HCT116 (cell line): ENCODE results near the gene BDH1. TPM values are rescaled to one million over a fixed set of nuclear protein-coding genes. Genes with fewer than 3 reads are reported as not detected.
A peak's percentile ranks its signal among the peaks of the same experiment; 100 is the strongest.

Experiments
- ATAC-seq: fragments of 200-7000 bp; cut with Tn5 transposase; 2 replicates; pipeline ENCODE4 v1.9.1; 2020; ENCODE audit warnings: mild to moderate bottlenecking, moderate library complexity
- BruUV-seq: library from RNA; stranded (reverse); fragments of 400-500 nt; replicated peaks from 2 replicates; lab custom pipeline; 2021; lab: Mats Ljungman, UMichigan
- CTCF ChIA-PET: fragments of 300-600 bp; sonication (Branson Sonifier 250); formaldehyde crosslinking; loops from one replicate; lab custom pipeline; 2021; ENCODE audit warnings: antibody characterized with exemption; lab: Charles Lee
- POLR2A ChIA-PET: fragments of 300-600, 350-600 bp; sonication (Branson Sonifier 250); formaldehyde crosslinking; loops from one replicate; lab custom pipeline; 2021; ENCODE audit warnings: antibody characterized with exemption; lab: Charles Lee
- RAD21 ChIA-PET, 2 experiments: fragments of 300-600 bp; sonication (Branson Sonifier 250); formaldehyde crosslinking; loops; one replicate each; lab custom pipeline; 2023; ENCODE audit warnings: low total read pairs in 2 of 2; ENCODE audit not compliant: uncharacterized antibody in 2 of 2, unreplicated experiment in 2 of 2, low non-redundant PET in 1 of 2; lab: Charles Lee
- DNase-seq: peaks from one replicate; pipeline ENCODE4 v3.0.0-alpha.2; 2010; ENCODE audit warnings: low read depth, low spot score
- H2AFZ ChIP-seq: fragments of 200-600 bp; shearing (Covaris generic), sonication (generic); 2 replicates; pipeline ENCODE4 v1.6.1; 2017; ENCODE audit warnings: low read depth, mixed run types, mixed read lengths, antibody characterized with exemption, low read length; ENCODE audit not compliant: poor library complexity, severe bottlenecking
- H3K27ac ChIP-seq: 2 replicates; pipeline ENCODE4 v1.5.1; 2012; ENCODE audit warnings: low read depth, low read length
- H3K27me3 ChIP-seq: fragments of 200-600 bp; sonication (generic); 2 replicates; pipeline ENCODE4 v1.6.1; 2016; ENCODE audit warnings: mixed run types, low read length, mixed read lengths; ENCODE audit not compliant: insufficient read depth
- H3K36me3 ChIP-seq, 2 experiments: fragments of 200-500 bp in 1 of 2; fragments of 200-600 bp in 1 of 2; sonication (Bioruptor generic) in 1 of 2; sonication (generic) in 1 of 2; 2 replicates each; pipeline versions ENCODE4 v1.5.1 to v1.6.1; 2014 to 2016; ENCODE audit warnings: low read length in 2 of 2, inconsistent platforms in 1 of 2, mixed read lengths in 1 of 2, mixed run types in 1 of 2; ENCODE audit not compliant: insufficient read depth in 2 of 2, control insufficient read depth in 1 of 2
- H3K4me1 ChIP-seq, 2 experiments: fragments of 200-600 bp in 1 of 2; sonication (generic) in 1 of 2; 2 replicates each; pipeline versions ENCODE4 v1.5.1 to v1.6.1; 2012 to 2017; ENCODE audit warnings: low read length in 2 of 2, inconsistent platforms in 1 of 2, mild to moderate bottlenecking in 1 of 2, mixed read lengths in 1 of 2, mixed run types in 1 of 2, moderate library complexity in 1 of 2; ENCODE audit not compliant: insufficient read depth in 2 of 2, control insufficient read depth in 1 of 2
- H3K4me2 ChIP-seq: fragments of 200-600 bp; sonication (generic); 2 replicates; pipeline ENCODE4 v1.6.1; 2017; ENCODE audit warnings: mixed run types, low read length, mixed read lengths
- H3K4me3 ChIP-seq, 2 experiments: fragments of 200-600 bp in 1 of 2; sonication (generic) in 1 of 2; replicated peaks in 1 of 2; 2 replicates each; pipeline ENCODE4 v1.5.1; 2011 to 2016; ENCODE audit warnings: low read length in 2 of 2, control low read depth in 1 of 2, low read depth in 1 of 2, mild to moderate bottlenecking in 1 of 2, mixed read lengths in 1 of 2, mixed run types in 1 of 2
- H3K79me2 ChIP-seq: fragments of 200-600 bp; sonication (generic); 2 replicates; pipeline ENCODE4 v1.6.1; 2017; ENCODE audit warnings: mild to moderate bottlenecking, mixed run types, low read length, moderate library complexity, mixed read lengths; ENCODE audit not compliant: insufficient read depth
- H3K9ac ChIP-seq: fragments of 200-600 bp; sonication (generic); 2 replicates; pipeline ENCODE4 v1.6.1; 2016; ENCODE audit warnings: low read length, mixed read lengths
- H3K9me2 ChIP-seq: fragments of 200-600 bp; sonication (generic), shearing (Covaris generic); 2 replicates; pipeline ENCODE4 v1.6.1; 2017; ENCODE audit warnings: mixed run types, mild to moderate bottlenecking, moderate library complexity; ENCODE audit not compliant: insufficient read depth
- H3K9me3 ChIP-seq, 2 experiments: fragments of 200-500 bp in 1 of 2; fragments of 200-600 bp in 1 of 2; sonication (Bioruptor generic) in 1 of 2; sonication (generic) in 1 of 2; 2 replicates each; pipeline ENCODE4 v1.6.1; 2014 to 2017; ENCODE audit warnings: low read length in 2 of 2, mixed read lengths in 2 of 2, inconsistent platforms in 1 of 2, low read depth in 1 of 2, mild to moderate bottlenecking in 1 of 2, mixed run types in 1 of 2, moderate library complexity in 1 of 2; ENCODE audit not compliant: control insufficient read depth in 1 of 2, insufficient read depth in 1 of 2
- H4K20me1 ChIP-seq: fragments of 200-600 bp; sonication (generic), shearing (Covaris generic); 2 replicates; pipeline ENCODE4 v1.6.1; 2017; ENCODE audit warnings: mixed run types, mild to moderate bottlenecking, moderate library complexity; ENCODE audit not compliant: insufficient read depth
- FOSL1 ChIP-seq: IDR thresholded peaks from 2 replicates; pipeline ENCODE4 v1.6.1; 2012; ENCODE audit warnings: low read depth
- JUND ChIP-seq: IDR thresholded peaks from 2 replicates; pipeline ENCODE4 v1.6.1; 2012
- MAX ChIP-seq: IDR thresholded peaks from 2 replicates; pipeline ENCODE4 v1.6.1; 2012
- POLR2AphosphoS5 ChIP-seq: IDR thresholded peaks from 2 replicates; pipeline ENCODE4 v1.6.1; 2011; ENCODE audit warnings: mild to moderate bottlenecking, low read depth, low read length, moderate library complexity
- RAD21 ChIP-seq: IDR thresholded peaks from 2 replicates; pipeline ENCODE4 v1.6.1; 2012; ENCODE audit warnings: low read depth, mild to moderate bottlenecking
- SP1 ChIP-seq: IDR thresholded peaks from 2 replicates; pipeline ENCODE4 v1.6.1; 2012; ENCODE audit warnings: low read depth
- YY1 ChIP-seq: IDR thresholded peaks from 2 replicates; pipeline ENCODE4 v1.6.1; 2011; ENCODE audit warnings: low read length, low read depth, moderate library complexity, mild to moderate bottlenecking; ENCODE audit not compliant: insufficient replicate concordance; ENCODE audit errors: extremely low read depth
- ZBTB33 ChIP-seq: IDR thresholded peaks from 2 replicates; pipeline ENCODE4 v1.6.1; 2011; ENCODE audit warnings: mild to moderate bottlenecking, low read length, moderate library complexity; ENCODE audit not compliant: insufficient replicate concordance; ENCODE audit errors: extremely low read depth
- intact Hi-C: fragments of 100-400 bp; cut with micrococcal nuclease; formaldehyde crosslinking; loops from 2 replicates; pipeline ENCODE4 v1.10.0; 2022
- total RNA-seq: library from RNA; stranded (reverse); gene quantifications from one replicate; pipeline ENCODE4 v1.2.1, GENCODE V29; 2021; ENCODE audit not compliant: unreplicated experiment

Gene BDH1
- total RNA-seq, 1 experiment from 2014 or later: 26.6 TPM

GRCh38 chr3:197516517-197516889 lies 39.3 kb downstream of the BDH1 start:
- Histone ChIP-seq H3K79me2 (no peaks in the 10 kb centered on the region), H3K9ac (peak overlapping the region; percentile 32), H3K9me2 (no peaks in the 10 kb centered on the region), H3K4me3 (peak overlapping the region; percentile 11 to 36; a peak in 3 of 4 replicates), H2AFZ (no peak overlapping the region), H3K9me3 (no peaks in the 10 kb centered on the region), H3K27me3 (no peaks in the 10 kb centered on the region), H3K36me3 (0 out of 4 replicates have a peak, but pooled peaks cover 0 to 7% of the 10 kb centered on the region in 2 experiments), H3K4me1 (peaks cover 9 to 24% of the 10 kb centered on the region in 2 experiments), H4K20me1 (no peaks in the 10 kb centered on the region), H3K27ac (peak overlapping the region; percentile 32), H3K4me2 (peak overlapping the region; percentile 73)
- ATAC-seq (peak; percentile 82), DNase-seq (peak; percentile 83)
- no peak for TF ChIP-seq RAD21
- peak; percentile 65 for TF ChIP-seq MAX
- peak; percentile 86 for TF ChIP-seq FOSL1
- TF ChIP-seq SP1: peak; percentile 92
- peak; percentile 89 for TF ChIP-seq JUND
- TF ChIP-seq POLR2AphosphoS5: peak; percentile 42; the same call in 1 of the 2 replicates
- no peak for TF ChIP-seq YY1
- peak; percentile 63 for TF ChIP-seq ZBTB33
- ChIA-PET CTCF (interaction anchor here (0.9 kb wide), 1 partner anchor 15 kb away, joined by 4 read pairs; no protein-coding TSS in a partner anchor), RAD21 (no interaction called here), POLR2A (interaction anchor here (0.6 kb wide), 1 partner anchor 243 kb away, joined by 3 read pairs; no protein-coding TSS in a partner anchor)
- intact Hi-C loops: no loop called here
- BruUV-seq: no TSS peak
